CD14-positive monocyte (primary cell): ENCODE data around the gene EYA3. TPM values are rescaled to one million over a fixed set of nuclear protein-coding genes. Genes with fewer than 3 reads are reported as not detected.

ENCODE experiments used
- DNase-seq, 3 donors: peaks; one replicate each; pipeline ENCODE4 v3.0.0-alpha.2; 2011 to 2022
- H2AFZ ChIP-seq: 2 replicates; pipeline ENCODE4 v1.6.0; 2012; ENCODE audit warnings: mild to moderate bottlenecking, low read depth, low read length, inconsistent platforms; ENCODE audit not compliant: insufficient read depth, poor library complexity, severe bottlenecking
- H3K27ac ChIP-seq, 2 donors: 1 replicate in 1 of 2; 2 replicates in 1 of 2; pipeline ENCODE4 v1.5.1; 2012 to 2013; ENCODE audit warnings: low read length in 2 of 2, control low read depth in 1 of 2, inconsistent platforms in 1 of 2, low read depth in 1 of 2, mild to moderate bottlenecking in 1 of 2
- H3K27me3 ChIP-seq, 2 donors: one replicate each; pipeline versions ENCODE4 v1.6.0 to v1.6.1; 2011 to 2013; ENCODE audit warnings: low read length in 2 of 2; ENCODE audit not compliant: control insufficient read depth in 2 of 2, insufficient read depth in 2 of 2
- H3K36me3 ChIP-seq, 2 donors: replicated peaks in 1 of 2; 1 replicate in 1 of 2; 2 replicates in 1 of 2; pipeline versions ENCODE4 v1.5.1 to v1.6.1; 2012 to 2013; ENCODE audit warnings: low read length in 2 of 2, control low read depth in 1 of 2, inconsistent platforms in 1 of 2, mild to moderate bottlenecking in 1 of 2; ENCODE audit not compliant: insufficient read depth in 2 of 2, control insufficient read depth in 1 of 2
- H3K4me1 ChIP-seq, 2 donors: 1 replicate in 1 of 2; 2 replicates in 1 of 2; pipeline versions ENCODE4 v1.5.1 to v1.6.1; 2012 to 2013; ENCODE audit warnings: low read length in 2 of 2, control low read depth in 1 of 2, inconsistent platforms in 1 of 2, mild to moderate bottlenecking in 1 of 2, moderate library complexity in 1 of 2; ENCODE audit not compliant: insufficient read depth in 2 of 2, control insufficient read depth in 1 of 2
- H3K4me2 ChIP-seq: replicated peaks from 2 replicates; pipeline ENCODE3; 2012; ENCODE audit warnings: low read length, moderate library complexity, mild to moderate bottlenecking; ENCODE audit not compliant: poor library complexity, severe bottlenecking; ENCODE audit errors: extremely low read depth
- H3K4me3 ChIP-seq, 3 experiments: fragments of 200-600 bp in 1 of 3; sonication (generic) in 1 of 3; replicated peaks in 1 of 3; 1 replicate in 2 of 3; 2 replicates in 1 of 3; pipeline ENCODE4 v1.5.1; 2011 to 2013; ENCODE audit warnings: low read length in 3 of 3, mild to moderate bottlenecking in 3 of 3, control low read depth in 2 of 3, low read depth in 2 of 3, inconsistent platforms in 1 of 3, moderate library complexity in 1 of 3
- H3K79me2 ChIP-seq: 2 replicates; pipeline ENCODE4 v1.6.0; 2012; ENCODE audit warnings: mild to moderate bottlenecking, control low read depth, inconsistent platforms, low read length, moderate library complexity; ENCODE audit not compliant: insufficient read depth
- H3K9ac ChIP-seq: 2 replicates; pipeline ENCODE4 v1.6.0; 2017; ENCODE audit warnings: low read length, mild to moderate bottlenecking; ENCODE audit not compliant: insufficient read depth, poor library complexity, severe bottlenecking
- H3K9me3 ChIP-seq, 2 donors: replicated peaks in 1 of 2; 1 replicate in 1 of 2; 2 replicates in 1 of 2; pipeline versions ENCODE4 v1.5.1 to v1.6.1; 2012 to 2013; ENCODE audit warnings: low read length in 2 of 2, control low read depth in 1 of 2; ENCODE audit not compliant: control insufficient read depth in 1 of 2, insufficient read depth in 1 of 2
- H4K20me1 ChIP-seq: 2 replicates; pipeline ENCODE4 v1.6.0; 2012; ENCODE audit warnings: mild to moderate bottlenecking, low read length, control low read depth, moderate library complexity; ENCODE audit not compliant: insufficient read depth
- H3K27ac Mint-ChIP-seq, 7 donors: one replicate each; pipeline ENCODE4 v1.8.0; 2020; ENCODE audit warnings: mild to moderate bottlenecking in 7 of 7, mixed read lengths in 7 of 7, moderate library complexity in 6 of 7, inconsistent platforms in 2 of 7
- H3K27me3 Mint-ChIP-seq, 3 donors: one replicate each; pipeline ENCODE4 v1.8.0; 2021 to 2022; ENCODE audit warnings: low read depth in 3 of 3, mild to moderate bottlenecking in 3 of 3, mixed read lengths in 3 of 3, moderate library complexity in 3 of 3, inconsistent platforms in 1 of 3
- H3K36me3 Mint-ChIP-seq, 2 donors: one replicate each; pipeline ENCODE4 v1.8.0; 2020; ENCODE audit warnings: mixed read lengths in 2 of 2, inconsistent platforms in 1 of 2, mild to moderate bottlenecking in 1 of 2
- H3K4me1 Mint-ChIP-seq: one replicate; pipeline ENCODE4 v1.8.0; 2020; ENCODE audit warnings: mild to moderate bottlenecking, mixed read lengths
- H3K4me3 Mint-ChIP-seq, 2 donors: one replicate each; pipeline ENCODE4 v1.8.0; 2020; ENCODE audit warnings: mild to moderate bottlenecking in 2 of 2, mixed read lengths in 2 of 2, moderate library complexity in 1 of 2
- H3K9me3 Mint-ChIP-seq, 7 donors: one replicate each; pipeline ENCODE4 v1.8.0; 2020 to 2022; ENCODE audit warnings: mixed read lengths in 7 of 7, mild to moderate bottlenecking in 6 of 7, moderate library complexity in 6 of 7, inconsistent platforms in 2 of 7
- CTCF ChIP-seq: fragments of 200-600 bp; IDR thresholded peaks from one replicate; pipeline ENCODE4 v1.8.0; 2022; ENCODE audit warnings: antibody characterized with exemption, mild to moderate bottlenecking
- WGBS: methylation state at CpG from one replicate; pipeline ENCODE4 v1.1.5; 2013; ENCODE audit warnings: missing lambda C conversion rate; ENCODE audit not compliant: insufficient coverage; 5-methylcytosine and 5-hydroxymethylcytosine counted together
- intact Hi-C, 2 donors: fragments of 100-400 bp; cut with micrococcal nuclease; formaldehyde crosslinking; loops; one replicate each; pipeline versions ENCODE4 v1.15.0 to v1.15.1; 2023
- polyA plus RNA-seq, 3 donors: library from polyadenylated mRNA; depleted of rRNA in 1 of 3; unstranded in 2 of 3; stranded (reverse) in 1 of 3; fragments of 300-500 nt in 2 of 3; fragments of >200 nt in 1 of 3; fragmentation: Illumina TruSeq in 2 of 3; gene quantifications; 1 replicate in 2 of 3; 2 replicates in 1 of 3; pipeline ENCODE4 v1.2.3, GENCODE V29; 2012 to 2021

Gene EYA3
- polyA plus RNA-seq, 3 donors: 3.3 to 21.1 (median 3.7) TPM

GRCh38 chr1:27967884-27968466, 120.4 kb downstream of the EYA3 start:
- Mint-ChIP-seq H3K36me3 (peaks cover 77 to 81% of the 10 kb centered on the region in 2 donors), H3K4me1 (peaks cover 13% of the 10 kb centered on the region), H3K9me3 (no peaks in the 10 kb centered on the region), H3K27ac (peak overlapping the region in 4 of 7 donors; percentile 58 to 86 (median 72)), H3K27me3 (no peaks in the 10 kb centered on the region), H3K4me3 (no peak overlapping the region)
- no peak for TF ChIP-seq CTCF
- H3K27ac ChIP-seq: peak overlapping the region in 1 of 2 donors; percentile 20
- H3K36me3 ChIP-seq: peaks cover 66 to 87% of the 10 kb centered on the region in 2 donors
- no peak overlapping the region for H3K4me2 ChIP-seq
- no peak overlapping the region for H2AFZ ChIP-seq
- no peak overlapping the region for H3K4me3 ChIP-seq
- no peaks in the 10 kb centered on the region for H3K79me2 ChIP-seq
- H3K4me1 ChIP-seq: peaks cover 2 to 6% of the 10 kb centered on the region in 2 donors
- intact Hi-C loops: no loop called here
- H4K20me1 ChIP-seq: peaks cover 6% of the 10 kb centered on the region
- H3K9me3 ChIP-seq: no peaks in the 10 kb centered on the region
- no peak overlapping the region for H3K9ac ChIP-seq
- H3K27me3 ChIP-seq: no peaks in the 10 kb centered on the region
- DNase-seq: no peak
- WGBS: 100% methylated on average over 1 of the region's 4 CpGs

- Histone ChIP-seq H3K27ac (peak overlapping the region in 1 of 2 donors; percentile 20), H3K79me2 (peaks cover 4% of the 10 kb centered on the region), H3K36me3 (peaks cover 62 to 80% of the 10 kb centered on the region in 2 donors), H3K4me2 (no peak overlapping the region), H2AFZ (no peak overlapping the region), H3K4me3 (no peak overlapping the region), H3K9me3 (no peaks in the 10 kb centered on the region), H3K9ac (no peak overlapping the region), H4K20me1 (peaks cover 6% of the 10 kb centered on the region), H3K27me3 (no peaks in the 10 kb centered on the region), H3K4me1 (peaks cover 2 to 6% of the 10 kb centered on the region in 2 donors)
- intact Hi-C loops: no loop called here
- peaks cover 13% of the 10 kb centered on the region for H3K4me1 Mint-ChIP-seq
- peaks cover 74 to 79% of the 10 kb centered on the region in 2 donors for H3K36me3 Mint-ChIP-seq
- no peak for TF ChIP-seq CTCF
- H3K27ac Mint-ChIP-seq: peak overlapping the region in 5 of 7 donors; percentile 20 to 75 (median 41)
- no peaks in the 10 kb centered on the region for H3K9me3 Mint-ChIP-seq
- no peaks in the 10 kb centered on the region for H3K27me3 Mint-ChIP-seq
- WGBS: 96% methylated on average over 12 of the region's 12 CpGs
- no peak for DNase-seq
- H3K4me3 Mint-ChIP-seq: no peak overlapping the region
Measured at GRCh38 chr1:27967106-27967883, 121.1 kb downstream of the EYA3 start.
